T-helper 2 cell treated with Interferon-gamma antibody and Interleukin-4, amounts not matched to agents 100 ng/mL and 5 ng/mL, for 36 hours (primary cell): Measurements from ENCODE around the gene ADCY9. TPM values are rescaled to one million over a fixed set of nuclear protein-coding genes. Genes with fewer than 3 reads are reported as not detected.
"Not testable (repeated sequence)": the region's sequence is repeated elsewhere in the genome, so short reads cannot be mapped to it uniquely, and the experiment has no call there.

Experiments
- intact Hi-C: fragments of 100-400 bp; cut with micrococcal nuclease; formaldehyde crosslinking; loops from one replicate; pipeline ENCODE4 v1.15.1; 2023
- total RNA-seq: library from RNA; stranded (reverse); gene quantifications from 2 replicates; pipeline ENCODE4 v1.2.3, GENCODE V29; 2022

Gene ADCY9
- total RNA-seq: 7.8 and 8.9 TPM in 2 replicates

- intact Hi-C loops: loop anchor here (1.0 to 5.0 kb wide), 3 partner anchors 66 to 191 kb away; no protein-coding TSS in a partner anchor
These were observed at the start of gene ADCY9 for GRCh38 chr16:4116325-4117249. Gene ADCY9, minus strand, starts transcription at chr16:4116442. Its CDS starts 1,000 bp downstream, at chr16:4115442.

- intact Hi-C loops: no loop called here
These were observed 44.6 kb upstream of the ADCY9 start for GRCh38 chr16:4160658-4161430.

DNA sequence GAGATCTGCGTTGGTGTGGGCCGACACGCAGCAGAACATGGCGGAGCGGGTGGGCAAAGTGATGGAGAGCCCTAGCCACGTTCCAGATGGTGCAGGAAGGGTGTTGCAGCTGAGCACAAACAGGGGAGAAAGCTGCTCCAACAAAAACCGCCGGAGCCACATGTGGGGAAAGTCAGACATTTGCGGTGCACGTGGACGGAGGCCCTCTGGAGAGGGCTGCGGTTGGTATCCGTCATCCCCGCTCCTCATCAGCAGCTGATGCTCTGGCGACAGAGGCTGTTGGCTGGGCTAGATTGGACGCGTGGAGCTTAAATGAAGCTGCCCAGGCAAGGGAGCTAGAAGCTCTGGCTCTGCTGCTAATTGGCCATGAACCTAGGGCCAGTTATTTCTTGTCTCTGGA lies 43.5 kb upstream of the ADCY9 start:
- intact Hi-C loops: no loop called here

- intact Hi-C loops: no loop called here
These were observed 42.2 kb upstream of the ADCY9 start for GRCh38 chr16:4158143-4159093.

DNA sequence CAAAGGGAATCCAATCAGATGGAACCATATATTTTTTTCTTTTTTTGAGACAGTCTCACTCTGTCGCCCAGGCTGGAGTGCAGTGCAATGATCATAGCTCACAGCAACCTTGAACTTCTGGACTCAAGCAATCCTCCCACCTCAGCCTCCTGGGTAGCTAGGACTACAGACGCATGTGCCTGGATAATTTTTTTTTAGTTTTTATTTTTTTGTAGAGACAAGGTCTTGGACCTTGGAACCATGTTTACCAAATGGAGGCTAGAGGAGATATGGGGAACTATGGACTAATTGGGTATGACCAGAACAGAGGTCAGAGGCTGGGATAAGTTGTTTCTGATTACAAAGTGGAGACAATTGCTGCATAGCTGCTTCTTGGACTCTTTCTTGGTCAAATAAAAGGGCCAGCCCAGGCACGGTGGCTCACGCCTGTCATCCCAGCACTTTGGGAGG lies 41.2 kb upstream of the ADCY9 start:
- intact Hi-C loops: no loop called here

DNA sequence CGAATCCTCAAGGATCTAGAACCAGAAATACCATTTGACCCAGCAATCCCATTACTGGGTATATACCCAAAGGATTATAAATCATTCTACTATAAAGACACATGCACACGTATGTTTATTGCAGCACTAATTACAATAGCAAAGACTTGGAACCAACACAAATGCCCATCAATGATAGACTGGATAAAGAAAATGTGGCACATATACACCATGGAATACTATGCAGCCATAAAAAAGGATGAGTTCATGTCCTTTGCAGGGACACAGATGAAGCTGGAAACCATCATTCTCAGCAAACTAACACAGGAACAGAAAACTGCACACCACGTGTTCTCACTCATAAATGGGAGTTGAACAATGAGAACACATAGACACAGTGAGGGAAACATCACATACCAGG lies 40.3 kb upstream of the ADCY9 start:
- intact Hi-C loops: not testable (repeated sequence)

GRCh38 chr16:4153364-4153763 lies 37.1 kb upstream of the ADCY9 start:
- intact Hi-C loops: not testable (repeated sequence)

- intact Hi-C loops: no loop called here
These were observed 36.0 kb upstream of the ADCY9 start for GRCh38 chr16:4152267-4152666.

GRCh38 chr16:4147236-4147635 lies 31.0 kb upstream of the ADCY9 start:
- intact Hi-C loops: no loop called here

DNA sequence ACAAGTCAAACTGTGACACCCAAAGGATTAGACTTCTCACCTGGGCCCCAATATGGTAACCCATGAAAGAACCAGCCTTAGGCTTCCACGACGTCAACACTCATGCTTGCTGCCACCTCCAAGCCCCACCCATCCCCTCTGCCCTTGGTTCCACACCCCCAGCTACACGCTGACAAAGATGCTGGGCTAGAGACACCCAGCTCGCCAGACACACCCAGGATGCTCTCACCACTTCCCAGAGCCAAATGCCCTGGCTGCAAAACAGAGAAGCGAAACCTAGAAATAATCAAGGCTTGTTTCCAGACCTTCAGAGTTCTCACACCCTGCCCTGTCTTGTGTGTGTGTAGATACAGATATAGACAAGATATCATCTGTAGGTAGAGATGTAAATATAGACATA lies 26.0 kb upstream of the ADCY9 start:
- intact Hi-C loops: no loop called here

DNA sequence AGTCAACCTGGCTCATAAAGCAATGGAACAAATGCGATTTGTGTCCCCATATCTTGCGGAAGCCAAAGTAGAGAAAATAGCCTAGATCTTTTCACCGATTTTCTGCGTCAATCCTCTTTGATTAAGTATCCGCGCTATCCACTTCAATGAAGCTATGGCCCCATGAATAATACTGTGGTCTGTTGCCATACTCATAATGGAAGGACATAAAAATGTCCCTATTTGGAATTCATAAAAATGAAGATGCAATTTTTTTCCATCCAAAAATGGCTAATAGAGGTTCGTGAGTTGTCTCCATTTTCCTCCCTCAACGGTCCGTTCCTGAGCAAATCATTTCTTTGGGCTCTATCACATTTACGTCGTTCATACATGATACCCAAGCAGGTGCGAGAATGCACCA lies 25.4 kb upstream of the ADCY9 start:
- intact Hi-C loops: no loop called here

DNA sequence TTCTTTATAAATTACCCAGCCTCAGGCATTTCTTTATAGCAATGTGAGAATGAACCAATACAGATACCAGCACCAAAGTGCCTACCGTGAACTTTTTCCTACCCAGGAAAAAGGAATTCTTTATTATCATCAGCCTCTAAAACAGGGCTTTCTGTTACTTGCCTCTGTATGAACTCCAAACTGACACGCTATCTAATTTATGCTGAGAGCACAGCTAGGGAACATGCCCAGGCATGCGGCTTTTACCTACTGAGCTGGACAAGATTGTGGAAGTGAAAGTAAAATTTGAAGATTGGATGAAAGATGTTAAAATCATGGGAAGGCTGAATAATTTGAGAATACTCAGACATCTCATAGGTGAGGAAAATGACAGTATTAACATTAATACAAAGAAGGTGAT lies 24.4 kb upstream of the ADCY9 start:
- intact Hi-C loops: no loop called here

- intact Hi-C loops: no loop called here
These were observed 23.7 kb upstream of the ADCY9 start for GRCh38 chr16:4139968-4140367.

GRCh38 chr16:4138713-4139112 lies 22.5 kb upstream of the ADCY9 start:
- intact Hi-C loops: no loop called here

DNA sequence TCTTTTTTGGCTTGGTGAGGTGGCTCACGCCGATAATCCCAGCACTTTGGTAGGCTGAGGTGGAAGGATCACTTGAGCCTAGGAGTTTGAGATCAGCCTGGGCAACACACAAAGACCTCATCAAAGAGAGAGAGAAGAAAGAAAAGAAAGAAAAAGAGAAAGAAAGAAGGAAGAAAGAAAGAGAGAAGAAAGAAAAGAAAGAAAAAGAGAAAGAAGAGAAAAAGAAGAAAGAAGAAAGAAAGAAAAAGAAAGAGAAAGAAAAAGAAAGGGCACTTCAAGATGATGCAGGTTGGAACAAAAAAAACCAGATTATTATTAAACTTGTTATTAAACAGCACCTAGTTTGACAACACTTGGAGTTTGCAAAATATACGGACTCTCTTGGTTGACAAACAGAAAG lies 21.2 kb upstream of the ADCY9 start:
- intact Hi-C loops: no loop called here

- intact Hi-C loops: no loop called here
These were observed 20.1 kb upstream of the ADCY9 start for GRCh38 chr16:4136229-4136813.

GRCh38 chr16:4135537-4135936 lies 19.3 kb upstream of the ADCY9 start:
- intact Hi-C loops: no loop called here

GRCh38 chr16:4133897-4134372 lies 17.7 kb upstream of the ADCY9 start:
- intact Hi-C loops: no loop called here

DNA sequence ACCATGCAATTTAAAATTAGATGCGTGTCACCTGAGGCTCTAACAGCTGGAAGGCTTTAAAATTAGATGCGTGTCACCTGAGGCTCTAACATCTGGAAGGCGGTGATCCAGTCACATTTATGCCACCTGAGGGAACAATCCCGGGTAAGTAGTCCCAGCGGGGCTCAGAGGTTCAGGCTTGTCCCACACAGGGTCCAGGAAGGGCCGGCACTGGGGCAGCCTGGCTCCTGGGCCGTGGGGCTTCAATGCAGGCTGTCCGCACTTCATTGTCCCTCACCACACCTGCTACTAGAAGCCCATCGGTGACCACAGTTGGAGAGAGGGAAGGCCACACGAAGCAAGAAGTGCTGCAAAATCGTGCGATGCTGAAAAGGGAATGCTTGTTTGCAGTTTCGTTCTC lies 15.4 kb upstream of the ADCY9 start:
- intact Hi-C loops: no loop called here

DNA sequence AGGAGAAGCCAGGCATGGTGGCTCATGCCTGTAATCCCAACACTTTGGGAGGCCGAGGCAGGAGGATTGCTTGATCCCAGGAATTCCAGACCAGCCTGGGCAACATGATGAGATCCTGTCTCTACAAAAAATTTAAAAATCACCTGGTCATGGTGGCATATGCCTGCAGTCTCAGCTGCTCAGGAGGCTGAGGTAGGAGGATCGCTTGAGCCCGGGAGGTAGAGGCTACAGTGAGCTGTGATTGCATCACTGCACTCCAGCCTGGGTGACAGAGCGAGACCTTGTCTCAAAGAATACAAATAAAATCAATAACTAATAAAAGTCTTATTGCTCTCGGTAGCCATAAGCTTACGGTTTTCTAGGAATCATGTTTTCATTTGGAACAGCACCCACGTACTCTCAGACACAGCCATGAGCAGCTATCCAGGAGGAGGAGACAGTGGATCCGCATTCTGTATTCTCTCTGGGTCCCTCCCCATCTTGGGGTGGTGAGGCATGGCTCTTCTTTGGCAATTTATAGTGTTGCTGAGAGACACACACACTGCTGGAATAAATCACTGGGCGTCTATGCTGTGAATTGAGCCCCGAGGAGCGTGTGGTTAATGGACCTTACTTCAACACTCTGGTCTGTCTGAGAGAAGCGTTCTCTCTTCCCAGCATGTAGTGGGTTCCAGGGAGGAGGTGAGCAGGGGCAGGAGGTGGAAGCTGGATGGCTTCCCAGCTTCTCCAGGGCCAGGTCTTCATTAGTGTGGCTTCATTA lies 8.5 kb upstream of the ADCY9 start:
- intact Hi-C loops: no loop called here
